ENCODE results near the gene TMEM108. TPM values are rescaled to one million over a fixed set of nuclear protein-coding genes. Genes with fewer than 3 reads are reported as not detected.

The TMEM108 gene
- total RNA-seq, 1 experiment from 2014 or later: not detected

DNA sequence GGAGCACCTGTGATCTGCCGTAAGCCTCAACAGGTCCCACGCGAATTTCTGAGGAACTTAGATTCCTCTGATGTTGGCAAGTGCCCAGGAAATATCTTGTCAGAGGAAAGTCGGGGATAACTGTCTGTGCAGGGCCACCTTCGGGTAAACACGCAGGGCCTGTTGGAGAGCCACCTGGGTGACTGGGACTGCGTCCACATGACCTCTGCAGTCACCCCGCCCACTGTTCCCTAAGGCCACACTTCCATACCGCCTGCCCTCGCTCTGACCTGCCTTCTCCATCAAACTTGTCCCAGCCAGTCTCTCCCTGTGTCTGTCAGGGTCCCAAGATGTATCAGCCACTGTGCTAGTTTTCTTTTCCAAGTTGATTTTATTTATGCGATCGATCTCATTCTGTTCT, 390.4 kb downstream of the TMEM108 start:
- DNase-seq (ENCODE audit: low read depth, low spot score): no peak

More for the DNA sequence above, 390.4 kb downstream of the TMEM108 start:
- Histone ChIP-seq H3K27me3 (ENCODE audit: insufficient read depth, low read length) (peaks cover 7% of the 10 kb centered on the region; the same call in 1 of the 2 replicates), H2AFZ (ENCODE audit: low read depth, low read length, poor library complexity, severe bottlenecking) (no peak overlapping the region), H3K27ac (ENCODE audit: low read depth, low read length) (no peak overlapping the region), H3K9ac (ENCODE audit: low read length) (no peak overlapping the region), H3K79me2 (ENCODE audit: insufficient read depth, low read length) (no peaks in the 10 kb centered on the region), H3K4me2 (ENCODE audit: low read length) (no peak overlapping the region), H3K9me3 (ENCODE audit: control insufficient read depth in 1 of 2, insufficient read depth in 1 of 2, low read depth in 1 of 2, low read length in 2 of 2) (no peaks in the 10 kb centered on the region), H3K4me3 (replicated peaks in 1 of 2; ENCODE audit: low read depth in 1 of 2, low read length in 2 of 2) (no peak overlapping the region), H4K20me1 (ENCODE audit: insufficient read depth) (no peaks in the 10 kb centered on the region), H3K9me2 (ENCODE audit: insufficient read depth) (no peaks in the 10 kb centered on the region), H3K36me3 (ENCODE audit: control insufficient read depth in 1 of 2, insufficient read depth in 2 of 2, low read length in 2 of 2) (no peaks in the 10 kb centered on the region), H3K4me1 (ENCODE audit: control insufficient read depth in 1 of 2, insufficient read depth in 2 of 2, low read length in 2 of 2) (peaks cover 0 to 3% of the 10 kb centered on the region in 2 experiments; a peak in 2 of 4 replicates)
- RAD21 ChIA-PET (ENCODE audit: low non-redundant PET in 1 of 2, low total read pairs in 2 of 2, uncharacterized antibody in 2 of 2, unreplicated experiment in 2 of 2): no interaction called here
- ATAC-seq: no peak
- intact Hi-C loops (cut with micrococcal nuclease): no loop called here
- CTCF ChIA-PET: no interaction called here
- POLR2A ChIA-PET: no interaction called here
- no TSS peak for BruUV-seq (replicated peaks)
- TF ChIP-seq TCF7L2 (IDR thresholded peaks at IDR 0.05; ENCODE audit: borderline replicate concordance, extremely low read depth, insufficient read depth, insufficient read length): no peak
- TF ChIP-seq, protein P1, sequence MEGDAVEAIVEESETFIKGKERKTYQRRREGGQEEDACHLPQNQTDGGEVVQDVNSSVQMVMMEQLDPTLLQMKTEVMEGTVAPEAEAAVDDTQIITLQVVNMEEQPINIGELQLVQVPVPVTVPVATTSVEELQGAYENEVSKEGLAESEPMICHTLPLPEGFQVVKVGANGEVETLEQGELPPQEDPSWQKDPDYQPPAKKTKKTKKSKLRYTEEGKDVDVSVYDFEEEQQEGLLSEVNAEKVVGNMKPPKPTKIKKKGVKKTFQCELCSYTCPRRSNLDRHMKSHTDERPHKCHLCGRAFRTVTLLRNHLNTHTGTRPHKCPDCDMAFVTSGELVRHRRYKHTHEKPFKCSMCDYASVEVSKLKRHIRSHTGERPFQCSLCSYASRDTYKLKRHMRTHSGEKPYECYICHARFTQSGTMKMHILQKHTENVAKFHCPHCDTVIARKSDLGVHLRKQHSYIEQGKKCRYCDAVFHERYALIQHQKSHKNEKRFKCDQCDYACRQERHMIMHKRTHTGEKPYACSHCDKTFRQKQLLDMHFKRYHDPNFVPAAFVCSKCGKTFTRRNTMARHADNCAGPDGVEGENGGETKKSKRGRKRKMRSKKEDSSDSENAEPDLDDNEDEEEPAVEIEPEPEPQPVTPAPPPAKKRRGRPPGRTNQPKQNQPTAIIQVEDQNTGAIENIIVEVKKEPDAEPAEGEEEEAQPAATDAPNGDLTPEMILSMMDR (IDR thresholded peaks at IDR 0.05 in 2 of 3, conservative IDR thresholded peaks at IDR 0.05 in 1 of 3; ENCODE audit: borderline replicate concordance in 1 of 3, insufficient read depth in 1 of 3, low read depth in 2 of 3, low read length in 2 of 3): no peak
- no peak for TF ChIP-seq FOSL1 (IDR thresholded peaks at IDR 0.05; ENCODE audit: low read depth)
- TF ChIP-seq, protein P2, sequence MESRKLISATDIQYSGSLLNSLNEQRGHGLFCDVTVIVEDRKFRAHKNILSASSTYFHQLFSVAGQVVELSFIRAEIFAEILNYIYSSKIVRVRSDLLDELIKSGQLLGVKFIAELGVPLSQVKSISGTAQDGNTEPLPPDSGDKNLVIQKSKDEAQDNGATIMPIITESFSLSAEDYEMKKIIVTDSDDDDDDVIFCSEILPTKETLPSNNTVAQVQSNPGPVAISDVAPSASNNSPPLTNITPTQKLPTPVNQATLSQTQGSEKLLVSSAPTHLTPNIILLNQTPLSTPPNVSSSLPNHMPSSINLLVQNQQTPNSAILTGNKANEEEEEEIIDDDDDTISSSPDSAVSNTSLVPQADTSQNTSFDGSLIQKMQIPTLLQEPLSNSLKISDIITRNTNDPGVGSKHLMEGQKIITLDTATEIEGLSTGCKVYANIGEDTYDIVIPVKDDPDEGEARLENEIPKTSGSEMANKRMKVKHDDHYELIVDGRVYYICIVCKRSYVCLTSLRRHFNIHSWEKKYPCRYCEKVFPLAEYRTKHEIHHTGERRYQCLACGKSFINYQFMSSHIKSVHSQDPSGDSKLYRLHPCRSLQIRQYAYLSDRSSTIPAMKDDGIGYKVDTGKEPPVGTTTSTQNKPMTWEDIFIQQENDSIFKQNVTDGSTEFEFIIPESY (IDR thresholded peaks at IDR 0.05; ENCODE audit: extremely low read depth, insufficient replicate concordance, low read length): no peak
- no peak for TF ChIP-seq REST (IDR thresholded peaks at IDR 0.05; ENCODE audit: low read depth)
- no peak for TF ChIP-seq JUND (IDR thresholded peaks at IDR 0.05)
- TF ChIP-seq ZFX (IDR thresholded peaks at IDR 0.05): no peak
- TF ChIP-seq SP1 (IDR thresholded peaks at IDR 0.05; ENCODE audit: low read depth): no peak
- TF ChIP-seq POLR2A (IDR thresholded peaks at IDR 0.05; ENCODE audit: borderline replicate concordance, extremely low read depth, insufficient read depth, insufficient read length): no peak
- TF ChIP-seq EZH2 (IDR thresholded peaks at IDR 0.05): no peak
